AG09319 (cell line): ENCODE results near the gene TMEM220.
A peak's percentile ranks its signal among the peaks of the same experiment; 100 is the strongest.

Experiments used
- DNase-seq: peaks from one replicate; pipeline ENCODE4 v3.0.0-alpha.2; 2010; ENCODE audit warnings: low read depth; ENCODE audit errors: extremely low read depth
- CTCF ChIP-seq: IDR thresholded peaks from 2 replicates; pipeline ENCODE4 v1.5.1; 2011; ENCODE audit warnings: low read depth, mild to moderate bottlenecking, inconsistent platforms, low read length, moderate library complexity

Gene TMEM220

DNA sequence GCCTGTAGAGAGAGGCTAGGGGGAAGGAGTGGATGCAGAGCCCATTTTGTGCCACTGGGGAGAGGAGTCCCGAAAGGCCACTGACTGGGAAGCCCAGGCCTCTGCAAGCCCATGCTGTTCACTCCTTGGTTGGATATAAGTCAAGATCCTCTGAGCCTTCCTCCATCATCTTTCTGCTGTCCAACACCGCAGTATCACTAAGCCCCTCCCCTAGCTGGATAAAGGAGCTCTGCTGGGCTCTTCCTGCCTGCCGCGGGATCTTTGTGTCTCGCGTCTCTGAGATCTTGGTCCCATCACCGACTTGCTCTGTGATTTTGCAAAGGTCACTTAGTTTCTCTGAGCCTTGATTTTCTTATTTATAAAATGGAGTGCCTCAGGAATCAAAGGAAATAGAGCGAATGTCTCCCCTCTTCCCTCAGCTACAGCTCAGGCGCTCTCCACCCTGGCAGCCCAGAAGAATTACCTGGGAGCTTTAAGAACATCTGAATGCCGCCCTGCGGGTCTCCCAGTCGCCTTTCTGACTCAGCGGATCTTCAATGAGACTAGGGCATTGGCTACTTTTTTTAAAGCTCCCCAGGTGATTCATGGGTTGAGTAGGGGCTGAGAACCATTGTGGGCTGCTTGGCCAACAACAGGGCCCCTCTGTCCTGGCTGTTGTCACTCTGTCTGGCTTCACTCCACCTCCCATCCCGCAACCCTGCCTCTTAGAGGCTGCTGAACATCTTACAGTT is 25.2 kb upstream of the TMEM220 start:
- no peak for TF ChIP-seq CTCF
- no peak for DNase-seq

GRCh38 chr17:10754109-10754508 is 24.3 kb upstream of the TMEM220 start:
- TF ChIP-seq CTCF, result peak; percentile 35
- DNase-seq, result no peak

DNA sequence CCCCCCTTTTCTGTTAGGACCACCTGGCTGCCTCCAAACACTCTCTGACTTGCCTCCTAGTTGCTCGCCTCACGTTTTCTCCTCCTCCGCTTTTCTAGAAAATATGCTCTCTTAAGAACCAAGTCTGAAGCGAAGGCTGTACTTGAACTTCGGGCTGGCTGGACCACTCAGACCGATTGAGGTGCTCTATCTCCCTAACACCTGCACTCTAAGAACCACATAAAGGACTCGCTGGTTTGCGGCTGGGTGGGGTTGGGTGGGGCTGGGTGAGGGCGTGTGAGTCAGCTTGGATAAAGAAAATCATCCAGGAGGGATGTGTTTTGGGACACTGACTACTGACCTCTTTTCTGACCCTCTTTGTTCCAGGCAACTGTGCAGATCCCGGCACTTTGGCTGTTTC is 22.9 kb upstream of the TMEM220 start:
- TF ChIP-seq CTCF, result no peak
- DNase-seq, result no peak

GRCh38 chr17:10751563-10751962 is 21.7 kb upstream of the TMEM220 start:
- no peak for TF ChIP-seq CTCF
- no peak for DNase-seq

DNA sequence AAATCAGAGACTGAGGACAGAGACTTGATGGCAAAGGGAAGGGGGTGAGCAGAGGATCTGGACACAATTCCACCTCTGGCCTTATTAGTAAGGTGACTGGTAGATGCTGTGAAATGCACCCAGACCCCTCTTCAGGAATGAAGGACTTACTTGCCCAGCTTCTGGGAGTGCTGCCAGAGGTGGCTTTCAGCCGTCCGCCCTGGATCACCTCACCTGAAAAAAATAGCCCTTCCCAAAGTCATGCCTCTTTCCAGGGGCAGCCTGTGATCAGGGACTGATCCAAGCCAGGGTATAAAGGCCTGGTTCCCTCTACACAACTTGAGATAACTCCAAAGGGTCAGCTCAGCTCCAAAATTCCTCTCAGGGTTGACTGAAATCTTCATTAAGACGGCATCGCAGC is 20.4 kb upstream of the TMEM220 start:
- no peak for DNase-seq
- TF ChIP-seq CTCF, result no peak

- TF ChIP-seq CTCF, result no peak
- no peak for DNase-seq
Observed at GRCh38 chr17:10748531-10749181, 18.8 kb upstream of the TMEM220 start.

- TF ChIP-seq CTCF, result no peak
- no peak for DNase-seq
Observed at GRCh38 chr17:10745231-10745630, 15.4 kb upstream of the TMEM220 start.
